HepG2 (cell line): ENCODE data around the gene SIK2. TPM values are rescaled to one million over a fixed set of nuclear protein-coding genes. Genes with fewer than 3 reads are reported as not detected.

Experiments used
- ATAC-seq: fragments of 200-7000 bp; cut with Tn5 transposase; 3 replicates; pipeline ENCODE4 v1.9.1; 2020; ENCODE audit warnings: mild to moderate bottlenecking, moderate library complexity
- BruUV-seq: library from RNA; stranded (reverse); fragments of 400-500 nt; replicated peaks from 2 replicates; lab custom pipeline; 2021; lab: Mats Ljungman, UMichigan
- CTCF ChIA-PET: fragments of 300-600 bp; formaldehyde crosslinking; extraction: SDS; loops from one replicate; lab custom pipeline; 2021; ENCODE audit warnings: low total read pairs, inconsistent platforms, low intra/inter-chr PET ratio; lab: Yijun Ruan, JAX
- POLR2A ChIA-PET: fragments of 350-600 bp; sonication (Branson Sonifier 250); formaldehyde crosslinking; loops from one replicate; lab custom pipeline; 2020; ENCODE audit warnings: antibody characterized with exemption, inconsistent platforms; lab: Yijun Ruan, JAX
- DNase-seq: peaks from one replicate; pipeline ENCODE4 v3.0.0-alpha.2; 2015; ENCODE audit warnings: low spot score
- FAIRE-seq: peaks from 3 replicates; lab custom pipeline; 2011; peaks lifted over from hg19 to GRCh38; lab: Jason Lieb, UNC
- H2AFZ ChIP-seq: one replicate; pipeline ENCODE4 v1.6.1; 2011; ENCODE audit warnings: low read length, inconsistent platforms
- H3K27ac ChIP-seq: fragments of 300-600 bp; 3 replicates; pipeline ENCODE4 v1.8.0; 2011; ENCODE audit warnings: mixed run types, mild to moderate bottlenecking, mixed read lengths, low read length, inconsistent platforms; ENCODE audit not compliant: insufficient read depth; ENCODE audit errors: extremely low read length
- H3K27me3 ChIP-seq, 2 experiments: fragments of 200-600 bp in 1 of 2; 2 replicates in 1 of 2; 3 replicates in 1 of 2; pipeline versions ENCODE4 v1.6.0 to v1.8.0; 2011; ENCODE audit warnings: low read length in 2 of 2, mild to moderate bottlenecking in 2 of 2, moderate library complexity in 2 of 2, inconsistent platforms in 1 of 2; ENCODE audit not compliant: insufficient read depth in 2 of 2, control insufficient read depth in 1 of 2
- H3K36me3 ChIP-seq, 2 experiments: fragments of 200-600 bp in 1 of 2; replicated peaks in 1 of 2; 2 replicates in 1 of 2; 3 replicates in 1 of 2; pipeline versions ENCODE4 v1.5.1 to v1.8.0; 2011; ENCODE audit warnings: low read length in 2 of 2, inconsistent platforms in 1 of 2; ENCODE audit not compliant: insufficient read depth in 2 of 2, control insufficient read depth in 1 of 2
- H3K4me1 ChIP-seq: 2 replicates; pipeline ENCODE4 v1.5.1; 2012; ENCODE audit warnings: low read length, inconsistent platforms; ENCODE audit not compliant: insufficient read depth
- H3K4me2 ChIP-seq: 2 replicates; pipeline ENCODE4 v1.6.0; 2011; ENCODE audit warnings: low read depth, low read length, inconsistent platforms
- H3K4me3 ChIP-seq, 3 experiments: fragments of 200-600 bp in 1 of 3; sonication (generic), shearing (Covaris generic) in 1 of 3; replicated peaks in 1 of 3; 2 replicates each; pipeline ENCODE4 v1.5.1; 2011 to 2016; ENCODE audit warnings: low read length in 3 of 3, inconsistent platforms in 2 of 3, low read depth in 2 of 3, mild to moderate bottlenecking in 2 of 3, control low read depth in 1 of 3, mixed read lengths in 1 of 3; ENCODE audit not compliant: insufficient read depth in 1 of 3
- H3K79me2 ChIP-seq: one replicate; pipeline ENCODE4 v1.6.1; 2011; ENCODE audit warnings: low read length, inconsistent platforms; ENCODE audit not compliant: insufficient read depth
- H3K9ac ChIP-seq: 2 replicates; pipeline ENCODE4 v1.6.0; 2011; ENCODE audit warnings: mild to moderate bottlenecking, low read depth, low read length, inconsistent platforms; ENCODE audit not compliant: insufficient read depth
- H3K9me3 ChIP-seq: 2 replicates; pipeline ENCODE4 v1.5.1; 2012; ENCODE audit warnings: mild to moderate bottlenecking, low read length
- H4K20me1 ChIP-seq: 2 replicates; pipeline ENCODE4 v1.6.0; 2011; ENCODE audit warnings: inconsistent platforms, mild to moderate bottlenecking, low read length, moderate library complexity; ENCODE audit not compliant: insufficient read depth
- BRF2 ChIP-seq: sonication (generic); formaldehyde crosslinking; IDR thresholded peaks from 2 replicates; pipeline ENCODE4 v1.8.1; 2022; ENCODE audit warnings: mild to moderate bottlenecking, missing genetic modification reagents
- CHD2 ChIP-seq: IDR thresholded peaks from 2 replicates; pipeline ENCODE4 v1.6.1; 2011; ENCODE audit warnings: low read depth, low read length, improper control_type of control experiment
- FOXK2 ChIP-seq: fragments of 450-650 bp; IDR thresholded peaks from 2 replicates; pipeline ENCODE4 v1.6.1; 2016
- HDAC1 ChIP-seq: sonication (generic); formaldehyde crosslinking; IDR thresholded peaks from 2 replicates; pipeline ENCODE4 v1.5.1; 2020; ENCODE audit warnings: mild to moderate bottlenecking, missing genetic modification reagents
- HDAC2 ChIP-seq: sonication (generic); formaldehyde crosslinking; IDR thresholded peaks from 2 replicates; pipeline ENCODE4 v1.4.0; 2020; ENCODE audit warnings: missing genetic modification reagents
- HHEX ChIP-seq: IDR thresholded peaks from 2 replicates; pipeline ENCODE4 v1.6.1; 2016; ENCODE audit warnings: control low read depth
- HMG20B ChIP-seq: conservative IDR thresholded peaks from 2 replicates; pipeline ENCODE4 v1.6.1; 2016; ENCODE audit warnings: missing genetic modification reagents, missing compliant biosample characterization
- KDM3A ChIP-seq: IDR thresholded peaks from 2 replicates; pipeline ENCODE4 v1.6.1; 2018; ENCODE audit warnings: low read depth, missing compliant biosample characterization
- NCOR1 ChIP-seq: fragments of 200-600 bp; sonication (generic); IDR thresholded peaks from 2 replicates; pipeline ENCODE4 v1.7.0; 2017; ENCODE audit warnings: antibody characterized with exemption, low read length, borderline replicate concordance
- NFIC ChIP-seq: IDR thresholded peaks from 2 replicates; pipeline ENCODE4 v1.6.1; 2012; ENCODE audit warnings: mild to moderate bottlenecking, low read length, inconsistent platforms
- PPARG ChIP-seq: conservative IDR thresholded peaks from 2 replicates; pipeline ENCODE4 v1.6.1; 2016; ENCODE audit warnings: missing biosample characterization, missing genetic modification reagents
- PRPF4 ChIP-seq: fragments of 200-400 bp; formaldehyde crosslinking; IDR thresholded peaks from 2 replicates; pipeline ENCODE4 v1.6.1; 2016; ENCODE audit warnings: low read length, low read depth; ENCODE audit not compliant: poor library complexity, severe bottlenecking
- SIX1 ChIP-seq: sonication (generic); formaldehyde crosslinking; IDR thresholded peaks from 2 replicates; pipeline ENCODE4 v1.4.0; 2020; ENCODE audit warnings: missing genetic modification reagents, borderline replicate concordance
- SMAD9 ChIP-seq: sonication (generic); formaldehyde crosslinking; IDR thresholded peaks from 2 replicates; pipeline ENCODE4 v1.5.1; 2020; ENCODE audit warnings: mild to moderate bottlenecking, missing genetic modification reagents
- TBP ChIP-seq: sonication (generic); formaldehyde crosslinking; IDR thresholded peaks from 2 replicates; pipeline ENCODE4 v1.5.0; 2020; ENCODE audit warnings: missing genetic modification reagents
- THAP8 ChIP-seq: sonication (generic); formaldehyde crosslinking; IDR thresholded peaks from 2 replicates; pipeline ENCODE4 v1.5.1; 2020; ENCODE audit warnings: missing genetic modification reagents, mild to moderate bottlenecking, borderline replicate concordance
- ZBTB4 ChIP-seq: sonication (generic); formaldehyde crosslinking; IDR thresholded peaks from 2 replicates; pipeline ENCODE4 v1.4.0; 2020; ENCODE audit warnings: missing genetic modification reagents, mild to moderate bottlenecking, borderline replicate concordance
- ZNF282 ChIP-seq: fragments of 450-650 bp; IDR thresholded peaks from 2 replicates; pipeline ENCODE4 v1.6.1; 2018; ENCODE audit not compliant: partially characterized antibody
- ZNF33A ChIP-seq: sonication (generic); formaldehyde crosslinking; IDR thresholded peaks from 2 replicates; pipeline ENCODE4 v1.5.1; 2020; ENCODE audit warnings: missing genetic modification reagents, mild to moderate bottlenecking, moderate library complexity, borderline replicate concordance
- ZNF589 ChIP-seq: sonication (generic); formaldehyde crosslinking; conservative IDR thresholded peaks from 2 replicates; pipeline ENCODE4 v1.8.0; 2022; ENCODE audit warnings: mild to moderate bottlenecking, moderate library complexity, missing genetic modification reagents
- ZNF788 ChIP-seq: sonication (generic); formaldehyde crosslinking; IDR thresholded peaks from 2 replicates; pipeline ENCODE4 v1.5.0; 2020; ENCODE audit warnings: mild to moderate bottlenecking, missing genetic modification reagents, borderline replicate concordance
- ZNF790 ChIP-seq: sonication (generic); formaldehyde crosslinking; IDR thresholded peaks from 2 replicates; pipeline ENCODE4 v1.8.0; 2022; ENCODE audit warnings: missing genetic modification reagents, mild to moderate bottlenecking, borderline replicate concordance
- WGBS: methylation state at CpG from one replicate; pipeline ENCODE4 v1.1.6; 2017; ENCODE audit warnings: low lambda C conversion rate; 5-methylcytosine and 5-hydroxymethylcytosine counted together
- in situ Hi-C: cut with HindIII; loops from 2 replicates; pipeline ENCODE4 v1.10.0; 2017; ENCODE audit warnings: low pct_unique_long_range_greater_than_20kb; ENCODE audit not compliant: extremely low pct_ligation_motif_present
- intact Hi-C: fragments of 100-400 bp; cut with micrococcal nuclease; formaldehyde crosslinking; loops from one replicate; pipeline ENCODE4 v1.10.0; 2022; ENCODE audit not compliant: unreplicated experiment
- polyA plus RNA-seq, 8 experiments: library from polyadenylated mRNA; depleted of rRNA in 3 of 8; stranded (reverse) in 7 of 8; unstranded in 1 of 8; fragments of >200 nt; fragmentation: Illumina TruSeq in 4 of 8; extraction: Trizol in 4 of 8; gene quantifications; 2 replicates each; pipeline versions ENCODE4 v1.2.1 to v1.2.3, GENCODE V29; 2011 to 2016; ENCODE audit warnings: low read depth in 4 of 8, missing spikeins in 1 of 8, mixed read lengths in 1 of 8; ENCODE audit not compliant: insufficient read depth in 1 of 8
- total RNA-seq, 5 experiments: library from RNA; depleted of rRNA; stranded (reverse); fragments of >200 nt; fragmentation: Illumina TruSeq; extraction: Trizol; gene quantifications; 2 replicates each; pipeline ENCODE4 v1.2.3, GENCODE V29; 2016; ENCODE audit warnings: low read depth in 1 of 5

SIK2 gene
- total and polyA plus RNA-seq, 2 of the 13 experiments (the other 11 are each of a cell fraction or from before 2014, with no cell fraction given), result 8.1 to 15.4 TPM

GRCh38 chr11:111726301-111726713 lies 124.1 kb downstream of the SIK2 start:
- in situ Hi-C loops, result no loop called here
- no peak for FAIRE-seq
- Histone ChIP-seq H3K79me2 (no peaks in the 10 kb centered on the region), H3K9ac (no peak overlapping the region), H3K4me1 (peaks cover 26% of the 10 kb centered on the region), H3K36me3 (peaks cover 22 to 53% of the 10 kb centered on the region in 2 experiments), H3K27me3 (no peaks in the 10 kb centered on the region), H3K4me3 (no peak overlapping the region), H4K20me1 (no peaks in the 10 kb centered on the region), H3K9me3 (no peaks in the 10 kb centered on the region), H3K27ac (peak overlapping the region; percentile 34), H2AFZ (no peak overlapping the region), H3K4me2 (no peak overlapping the region; the same call in 1 of the 2 replicates)
- 37% methylated on average over 7 of the region's 9 CpGs for WGBS
- peak; percentile 93 for ATAC-seq
- CTCF ChIA-PET, result interaction anchor here (1.3 kb wide), 1 partner anchor 122 kb away, joined by 4 read pairs; no protein-coding TSS in a partner anchor
- POLR2A ChIA-PET, result interaction anchor here (0.9 to 2.1 kb wide), 6 partner anchors 12 to 201 kb away, joined by 3 to 11 read pairs (median 6); partner anchors contain the start of gene PPP2R1B
- intact Hi-C loops, result no loop called here
- BruUV-seq, result no TSS peak
- peak; percentile 66 for DNase-seq
- TF ChIP-seq PRPF4 (no peak), BRF2 (0 out of 2 replicates have a peak, but pooled peaks have one; percentile 28), SMAD9 (no peak), ZBTB4 (CRISPR knock-in tag) (peak; percentile 99), FOXK2 (peak; percentile 34; the same call in 1 of the 2 replicates), NCOR1 (peak; percentile 59; the same call in 1 of the 2 replicates), ZNF788 (CRISPR knock-in tag) (no peak; the same call in 1 of the 2 replicates), SIX1 (CRISPR knock-in tag) (0 out of 2 replicates have a peak, but pooled peaks have one; percentile 19), ZNF790 (CRISPR knock-in tag) (no peak), ZNF33A (CRISPR knock-in tag) (no peak), HDAC2 (peak; percentile 84), NFIC (peak; percentile 80; the same call in 1 of the 2 replicates), KDM3A (peak; percentile 69; the same call in 1 of the 2 replicates), HMG20B (CRISPR knock-in tag) (no peak), PPARG (0 out of 2 replicates have a peak, but pooled peaks have one; percentile 39), HDAC1 (CRISPR knock-in tag) (peak; percentile 94), THAP8 (CRISPR knock-in tag) (no peak), CHD2 (no peak), TBP (CRISPR knock-in tag) (no peak), ZNF589 (CRISPR knock-in tag) (no peak), ZNF282 (no peak), HHEX (peak; percentile 69; the same call in 1 of the 2 replicates)
